VCaP (cell line): ENCODE data around the gene AKAP12.

ENCODE experiments used
- H3K27ac ChIP-seq: fragments of 450-650 bp; 2 replicates; pipeline ENCODE4 v1.5.1; 2017
- TF ChIP-seq, protein P1 (sequence below): fragments of 450-650 bp; conservative IDR thresholded peaks from 2 replicates; pipeline ENCODE4 v1.5.1; 2017; ENCODE audit warnings: mild to moderate bottlenecking, moderate library complexity

AKAP12 gene

DNA sequence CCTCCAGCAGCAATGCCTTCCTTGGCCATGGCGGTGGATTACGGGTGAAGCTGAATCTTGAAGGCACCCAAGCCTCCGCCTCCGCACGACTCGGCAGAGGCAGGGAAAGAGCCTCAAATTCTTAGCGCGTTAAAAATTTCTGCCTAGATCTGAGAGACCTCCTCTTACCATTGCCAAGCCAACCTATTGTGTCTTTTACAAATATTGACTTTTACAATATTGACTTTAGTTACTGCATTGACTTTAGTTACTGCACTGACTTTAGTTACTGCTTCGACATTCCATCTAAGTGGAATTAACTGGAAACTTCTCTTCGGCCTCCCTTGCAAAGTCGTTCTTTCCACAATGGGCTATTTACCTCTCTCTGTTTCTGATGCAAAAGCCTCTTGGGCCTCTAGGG is 13.8 kb upstream of the AKAP12 start:
- TF ChIP-seq, protein P1, sequence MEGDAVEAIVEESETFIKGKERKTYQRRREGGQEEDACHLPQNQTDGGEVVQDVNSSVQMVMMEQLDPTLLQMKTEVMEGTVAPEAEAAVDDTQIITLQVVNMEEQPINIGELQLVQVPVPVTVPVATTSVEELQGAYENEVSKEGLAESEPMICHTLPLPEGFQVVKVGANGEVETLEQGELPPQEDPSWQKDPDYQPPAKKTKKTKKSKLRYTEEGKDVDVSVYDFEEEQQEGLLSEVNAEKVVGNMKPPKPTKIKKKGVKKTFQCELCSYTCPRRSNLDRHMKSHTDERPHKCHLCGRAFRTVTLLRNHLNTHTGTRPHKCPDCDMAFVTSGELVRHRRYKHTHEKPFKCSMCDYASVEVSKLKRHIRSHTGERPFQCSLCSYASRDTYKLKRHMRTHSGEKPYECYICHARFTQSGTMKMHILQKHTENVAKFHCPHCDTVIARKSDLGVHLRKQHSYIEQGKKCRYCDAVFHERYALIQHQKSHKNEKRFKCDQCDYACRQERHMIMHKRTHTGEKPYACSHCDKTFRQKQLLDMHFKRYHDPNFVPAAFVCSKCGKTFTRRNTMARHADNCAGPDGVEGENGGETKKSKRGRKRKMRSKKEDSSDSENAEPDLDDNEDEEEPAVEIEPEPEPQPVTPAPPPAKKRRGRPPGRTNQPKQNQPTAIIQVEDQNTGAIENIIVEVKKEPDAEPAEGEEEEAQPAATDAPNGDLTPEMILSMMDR = no peak
- H3K27ac ChIP-seq = no peak overlapping the region

DNA sequence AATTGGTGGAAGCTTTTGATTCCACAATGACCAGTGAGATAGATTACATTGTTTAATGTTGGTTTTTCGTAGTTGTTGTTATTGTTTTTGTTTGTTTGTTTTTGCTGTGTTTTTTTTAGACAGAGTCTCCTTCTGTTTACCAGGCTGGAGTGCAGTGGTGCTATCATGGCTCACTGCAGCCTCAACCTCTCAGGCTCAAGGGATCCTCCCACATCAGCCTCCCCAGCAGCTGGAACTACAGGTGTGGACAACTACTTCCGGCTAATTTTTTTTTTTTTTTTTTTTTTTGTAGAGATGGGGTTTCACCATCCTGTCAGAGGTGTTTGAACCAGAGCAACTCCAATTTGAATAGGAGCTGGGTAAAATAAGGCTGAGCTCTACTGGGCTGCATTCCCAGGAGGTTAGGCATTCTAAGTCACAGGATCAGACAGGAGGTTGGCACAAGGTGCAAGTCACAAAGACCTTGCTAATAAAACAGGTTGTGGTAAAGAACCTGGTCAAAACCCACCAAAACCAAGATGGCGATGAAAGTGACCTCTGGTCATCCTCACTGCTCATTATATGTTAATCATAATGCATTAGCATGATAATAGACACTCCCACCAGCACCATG is 10.9 kb upstream of the AKAP12 start:
- no peak overlapping the region for H3K27ac ChIP-seq
- TF ChIP-seq, protein P1 = no peak

DNA sequence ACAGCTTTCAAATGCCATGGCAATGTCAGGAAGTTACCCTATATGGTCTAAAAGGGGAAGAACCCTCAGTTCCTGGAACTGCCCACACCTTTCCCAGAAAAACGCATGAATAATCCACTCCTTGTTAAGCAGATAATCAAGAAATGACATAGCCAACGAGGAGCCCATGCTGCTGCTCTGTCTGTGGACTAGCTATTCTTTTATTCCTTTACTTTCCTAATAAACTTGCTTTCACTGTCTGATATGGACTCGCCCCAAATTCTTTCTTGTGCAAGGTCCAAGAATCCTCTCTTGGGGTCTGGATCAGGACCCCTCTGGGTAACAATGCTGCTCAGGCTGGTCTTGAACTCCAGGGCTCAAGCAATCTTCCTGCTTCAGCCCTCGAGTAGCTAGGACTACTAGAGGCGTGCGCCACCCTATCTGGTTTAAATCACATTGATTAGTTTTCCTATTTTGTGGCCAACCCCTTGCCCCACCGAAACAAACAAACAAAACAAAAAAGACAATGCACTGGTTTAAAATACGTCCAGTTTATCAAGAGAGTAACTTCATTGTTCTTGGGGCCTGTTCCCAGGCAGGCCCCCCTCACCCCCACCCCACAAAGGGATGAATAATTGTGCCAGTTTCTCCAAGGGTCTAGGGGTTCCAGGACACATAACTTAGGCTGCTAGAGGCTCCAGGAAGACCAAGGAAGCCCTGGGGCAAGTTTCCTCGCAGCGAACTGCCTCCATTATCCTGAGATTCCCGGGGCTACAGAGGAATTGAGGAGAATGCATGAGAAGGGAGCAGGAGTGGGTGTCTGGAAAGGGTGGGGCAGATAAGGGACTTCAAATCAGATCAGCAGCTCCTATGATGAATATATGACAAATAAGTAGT is 10.1 kb upstream of the AKAP12 start:
- TF ChIP-seq, protein P1 = no peak
- H3K27ac ChIP-seq = no peak overlapping the region

DNA sequence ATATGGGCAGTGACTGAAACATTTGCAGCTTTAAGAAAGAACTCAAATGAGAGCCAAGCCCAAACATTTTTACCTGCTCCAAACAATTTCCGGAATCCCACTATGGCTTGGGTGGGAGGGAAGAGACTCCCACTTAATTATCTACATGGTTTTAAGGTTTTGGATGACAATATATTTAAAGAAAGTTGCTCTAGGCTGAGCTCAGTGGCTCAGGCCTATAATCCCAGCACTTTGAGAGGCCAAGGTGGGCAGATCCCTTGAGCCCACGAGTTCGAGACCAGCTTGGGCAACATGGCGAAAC is 9.5 kb upstream of the AKAP12 start:
- TF ChIP-seq, protein P1 = no peak
- no peak overlapping the region for H3K27ac ChIP-seq

DNA sequence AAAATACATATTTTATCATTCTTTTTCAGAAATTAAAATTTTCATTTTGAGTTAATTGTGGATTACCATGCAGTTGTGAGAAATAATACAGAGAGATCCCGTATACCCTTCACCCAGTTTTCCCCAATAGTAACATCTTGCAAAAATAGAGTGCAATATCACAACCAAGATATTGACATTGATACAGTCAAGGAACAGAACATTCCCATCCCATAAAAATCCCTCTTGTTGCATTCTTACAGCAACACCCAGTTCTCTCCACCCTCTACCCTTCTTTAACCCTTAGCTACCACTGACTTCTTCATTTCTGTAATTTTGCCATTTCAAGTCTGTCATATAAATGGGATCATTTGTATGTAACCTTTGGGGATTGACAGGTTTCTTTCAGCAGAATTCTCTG is 6.9 kb upstream of the AKAP12 start:
- H3K27ac ChIP-seq = peak overlapping the region; percentile 61
- TF ChIP-seq, protein P1 = no peak

DNA sequence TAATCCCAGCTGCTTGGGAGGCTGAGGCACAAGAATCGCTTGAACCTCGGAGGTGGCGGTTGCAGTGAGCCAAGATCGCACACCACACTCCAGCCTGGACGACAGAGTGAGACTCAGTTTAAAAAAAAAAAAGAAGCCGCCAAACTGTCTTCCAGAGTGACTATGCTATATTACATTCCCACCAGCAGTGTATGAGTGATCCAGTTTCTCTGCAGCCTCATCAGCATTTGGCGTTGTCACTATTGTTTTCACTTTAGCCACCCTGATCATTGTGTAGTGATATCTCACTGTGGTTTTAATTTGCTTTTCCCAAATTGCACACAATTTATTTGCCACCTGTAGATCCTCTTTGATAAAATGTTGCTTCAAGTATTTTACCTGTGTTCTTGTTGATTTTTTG is 6.0 kb upstream of the AKAP12 start:
- H3K27ac ChIP-seq = peak overlapping the region; percentile 61

DNA sequence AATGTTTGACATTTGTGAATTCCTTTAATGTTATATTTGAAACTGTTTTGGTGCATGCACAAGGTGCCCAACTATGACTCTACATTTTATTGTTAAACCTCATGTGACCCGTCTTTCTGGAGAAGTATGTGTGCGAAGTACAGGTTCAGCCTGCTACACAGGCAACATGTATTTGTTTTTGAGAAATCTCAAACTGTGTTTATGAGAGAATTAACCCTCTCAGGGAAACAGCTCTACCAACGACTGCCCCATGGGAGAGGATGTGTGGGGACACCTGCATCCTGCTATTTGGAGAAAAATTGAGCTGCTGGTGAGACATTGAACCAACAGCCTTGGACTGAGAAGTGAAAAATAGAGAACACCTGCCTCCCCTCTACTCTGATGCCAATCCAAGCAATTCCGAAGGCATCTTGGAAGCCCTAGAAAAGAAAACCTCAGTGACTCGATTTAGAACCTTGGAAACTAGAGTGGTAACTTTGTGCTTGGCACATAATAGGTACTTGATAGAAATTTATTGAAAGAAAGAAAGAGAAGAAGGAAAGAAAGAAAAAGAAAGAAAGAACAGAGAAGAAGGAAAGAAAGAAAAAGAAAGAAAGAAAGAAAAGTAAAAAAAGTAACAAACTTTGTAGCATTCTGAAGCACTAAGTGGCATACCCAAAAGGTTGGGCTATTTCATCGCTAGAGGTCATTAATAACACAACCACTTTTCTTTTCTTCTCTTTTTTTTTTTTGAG is 2.9 kb upstream of the AKAP12 start:
- H3K27ac ChIP-seq = peak overlapping the region; percentile 55
- TF ChIP-seq, protein P1 = no peak

More for the DNA sequence above, 6.0 kb upstream of the AKAP12 start:
- TF ChIP-seq, protein P1 = no peak
